CD14-positive monocyte (primary cell): ENCODE results near the gene EIF5A2. TPM values are rescaled to one million over a fixed set of nuclear protein-coding genes. Genes with fewer than 3 reads are reported as not detected.

ENCODE experiments used
- DNase-seq, 3 donors: peaks; one replicate each; pipeline ENCODE4 v3.0.0-alpha.2; 2011 to 2022
- H2AFZ ChIP-seq: 2 replicates; pipeline ENCODE4 v1.6.0; 2012; ENCODE audit warnings: mild to moderate bottlenecking, low read depth, low read length, inconsistent platforms; ENCODE audit not compliant: insufficient read depth, poor library complexity, severe bottlenecking
- H3K27ac ChIP-seq, 2 donors: 1 replicate in 1 of 2; 2 replicates in 1 of 2; pipeline ENCODE4 v1.5.1; 2012 to 2013; ENCODE audit warnings: low read length in 2 of 2, control low read depth in 1 of 2, inconsistent platforms in 1 of 2, low read depth in 1 of 2, mild to moderate bottlenecking in 1 of 2
- H3K27me3 ChIP-seq, 2 donors: one replicate each; pipeline versions ENCODE4 v1.6.0 to v1.6.1; 2011 to 2013; ENCODE audit warnings: low read length in 2 of 2; ENCODE audit not compliant: control insufficient read depth in 2 of 2, insufficient read depth in 2 of 2
- H3K36me3 ChIP-seq, 2 donors: replicated peaks in 1 of 2; 1 replicate in 1 of 2; 2 replicates in 1 of 2; pipeline versions ENCODE4 v1.5.1 to v1.6.1; 2012 to 2013; ENCODE audit warnings: low read length in 2 of 2, control low read depth in 1 of 2, inconsistent platforms in 1 of 2, mild to moderate bottlenecking in 1 of 2; ENCODE audit not compliant: insufficient read depth in 2 of 2, control insufficient read depth in 1 of 2
- H3K4me1 ChIP-seq, 2 donors: 1 replicate in 1 of 2; 2 replicates in 1 of 2; pipeline versions ENCODE4 v1.5.1 to v1.6.1; 2012 to 2013; ENCODE audit warnings: low read length in 2 of 2, control low read depth in 1 of 2, inconsistent platforms in 1 of 2, mild to moderate bottlenecking in 1 of 2, moderate library complexity in 1 of 2; ENCODE audit not compliant: insufficient read depth in 2 of 2, control insufficient read depth in 1 of 2
- H3K4me2 ChIP-seq: replicated peaks from 2 replicates; pipeline ENCODE3; 2012; ENCODE audit warnings: low read length, moderate library complexity, mild to moderate bottlenecking; ENCODE audit not compliant: poor library complexity, severe bottlenecking; ENCODE audit errors: extremely low read depth
- H3K4me3 ChIP-seq, 3 experiments: fragments of 200-600 bp in 1 of 3; sonication (generic) in 1 of 3; replicated peaks in 1 of 3; 1 replicate in 2 of 3; 2 replicates in 1 of 3; pipeline ENCODE4 v1.5.1; 2011 to 2013; ENCODE audit warnings: low read length in 3 of 3, mild to moderate bottlenecking in 3 of 3, control low read depth in 2 of 3, low read depth in 2 of 3, inconsistent platforms in 1 of 3, moderate library complexity in 1 of 3
- H3K79me2 ChIP-seq: 2 replicates; pipeline ENCODE4 v1.6.0; 2012; ENCODE audit warnings: mild to moderate bottlenecking, control low read depth, inconsistent platforms, low read length, moderate library complexity; ENCODE audit not compliant: insufficient read depth
- H3K9ac ChIP-seq: 2 replicates; pipeline ENCODE4 v1.6.0; 2017; ENCODE audit warnings: low read length, mild to moderate bottlenecking; ENCODE audit not compliant: insufficient read depth, poor library complexity, severe bottlenecking
- H3K9me3 ChIP-seq, 2 donors: replicated peaks in 1 of 2; 1 replicate in 1 of 2; 2 replicates in 1 of 2; pipeline versions ENCODE4 v1.5.1 to v1.6.1; 2012 to 2013; ENCODE audit warnings: low read length in 2 of 2, control low read depth in 1 of 2; ENCODE audit not compliant: control insufficient read depth in 1 of 2, insufficient read depth in 1 of 2
- H4K20me1 ChIP-seq: 2 replicates; pipeline ENCODE4 v1.6.0; 2012; ENCODE audit warnings: mild to moderate bottlenecking, low read length, control low read depth, moderate library complexity; ENCODE audit not compliant: insufficient read depth
- H3K27ac Mint-ChIP-seq, 7 donors: one replicate each; pipeline ENCODE4 v1.8.0; 2020; ENCODE audit warnings: mild to moderate bottlenecking in 7 of 7, mixed read lengths in 7 of 7, moderate library complexity in 6 of 7, inconsistent platforms in 2 of 7
- H3K27me3 Mint-ChIP-seq, 3 donors: one replicate each; pipeline ENCODE4 v1.8.0; 2021 to 2022; ENCODE audit warnings: low read depth in 3 of 3, mild to moderate bottlenecking in 3 of 3, mixed read lengths in 3 of 3, moderate library complexity in 3 of 3, inconsistent platforms in 1 of 3
- H3K36me3 Mint-ChIP-seq, 2 donors: one replicate each; pipeline ENCODE4 v1.8.0; 2020; ENCODE audit warnings: mixed read lengths in 2 of 2, inconsistent platforms in 1 of 2, mild to moderate bottlenecking in 1 of 2
- H3K4me1 Mint-ChIP-seq: one replicate; pipeline ENCODE4 v1.8.0; 2020; ENCODE audit warnings: mild to moderate bottlenecking, mixed read lengths
- H3K4me3 Mint-ChIP-seq, 2 donors: one replicate each; pipeline ENCODE4 v1.8.0; 2020; ENCODE audit warnings: mild to moderate bottlenecking in 2 of 2, mixed read lengths in 2 of 2, moderate library complexity in 1 of 2
- H3K9me3 Mint-ChIP-seq, 7 donors: one replicate each; pipeline ENCODE4 v1.8.0; 2020 to 2022; ENCODE audit warnings: mixed read lengths in 7 of 7, mild to moderate bottlenecking in 6 of 7, moderate library complexity in 6 of 7, inconsistent platforms in 2 of 7
- WGBS: methylation state at CpG from one replicate; pipeline ENCODE4 v1.1.5; 2013; ENCODE audit warnings: missing lambda C conversion rate; ENCODE audit not compliant: insufficient coverage; 5-methylcytosine and 5-hydroxymethylcytosine counted together
- intact Hi-C, 2 donors: fragments of 100-400 bp; cut with micrococcal nuclease; formaldehyde crosslinking; loops; one replicate each; pipeline versions ENCODE4 v1.15.0 to v1.15.1; 2023
- polyA minus RNA-seq: library from RNA; depleted of rRNA, polyadenylated mRNA; stranded (reverse); fragments of >200 nt; gene quantifications from 2 replicates; pipeline ENCODE4 v1.2.3, GENCODE V29; 2012
- polyA plus RNA-seq, 3 donors: library from polyadenylated mRNA; depleted of rRNA in 1 of 3; unstranded in 2 of 3; stranded (reverse) in 1 of 3; fragments of 300-500 nt in 2 of 3; fragments of >200 nt in 1 of 3; fragmentation: Illumina TruSeq in 2 of 3; gene quantifications; 1 replicate in 2 of 3; 2 replicates in 1 of 3; pipeline ENCODE4 v1.2.3, GENCODE V29; 2012 to 2021
- total RNA-seq, 12 experiments: library from RNA in 1 of 12; stranded (reverse) in 1 of 12; fragments of 120-200 nt in 1 of 12; gene quantifications; one replicate each; pipeline ENCODE4 v1.2.4 and lab custom pipeline; 2013 to 2026; ENCODE audit warnings: mixed read lengths in 6 of 12, inconsistent platforms in 1 of 12
- TF ChIP-seq, protein P1 (sequence below): fragments of 200-600 bp; IDR thresholded peaks from one replicate; pipeline ENCODE4 v1.8.0; 2022; ENCODE audit warnings: antibody characterized with exemption, mild to moderate bottlenecking

Gene EIF5A2
- 3.5 TPM for total RNA-seq (2013)
- polyA plus RNA-seq, result 1 to 10 TPM in 2 of 3 donors, under 1 TPM in 1; 0.49 to 5.4 (median 1.4) TPM
- 0.28 and 1.1 TPM in 2 replicates for polyA minus RNA-seq
- total RNA-seq (lab: John Stamatoyannopoulos, UW), result 1.8 to 5.7 (median 3.2) reads per million in 11 experiments

DNA sequence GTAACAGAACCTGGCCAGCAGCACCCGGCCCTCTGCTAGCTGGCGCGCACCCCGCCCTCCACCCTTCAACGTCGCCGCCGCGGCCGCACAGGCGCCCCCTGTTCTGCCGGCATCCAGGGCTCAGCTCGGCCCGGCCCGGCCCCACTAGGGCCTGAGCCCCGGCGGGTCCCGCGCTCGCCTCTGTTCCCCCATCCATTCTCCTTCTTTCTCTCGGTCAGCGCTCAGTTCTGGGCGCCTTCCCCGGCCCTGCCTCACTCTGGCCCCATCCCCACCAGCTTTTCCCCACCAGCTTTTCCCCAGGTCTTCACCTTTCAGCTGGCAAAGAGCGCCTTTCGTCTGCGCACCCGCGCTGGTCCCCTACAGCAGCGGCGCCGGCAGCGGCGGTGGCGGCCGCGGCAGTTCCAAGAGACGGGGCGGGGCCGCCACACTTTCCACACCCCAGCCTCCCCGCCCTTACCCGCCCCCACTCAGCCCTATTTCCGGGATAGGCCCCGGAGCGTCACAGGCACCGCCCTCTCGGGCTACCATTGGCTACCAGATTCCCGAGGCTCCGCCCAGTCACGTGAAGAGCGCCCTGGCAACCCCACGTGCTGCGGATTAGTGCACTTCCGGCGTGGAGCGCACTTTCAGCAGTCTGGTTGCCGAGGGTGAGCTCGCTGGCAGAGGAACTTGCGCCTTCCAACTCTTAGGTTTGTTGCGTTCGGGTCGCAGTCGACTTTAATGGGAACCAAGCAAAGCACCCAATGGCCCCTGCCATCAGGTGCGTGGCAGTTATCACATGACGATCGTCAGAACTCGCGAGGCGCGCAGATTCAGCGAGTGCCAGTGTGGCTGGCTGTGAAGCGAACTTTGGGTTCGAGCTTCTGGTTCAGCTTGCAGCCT lies at the start of gene EIF5A2:
Gene EIF5A2, minus strand, starts transcription at position 403 of the 882 bp plus-strand sequence. CDS start 831 bp downstream, outside the sequence.
- peaks cover 0 to 2% of the 10 kb centered on the region in 2 donors for H3K36me3 Mint-ChIP-seq
- H3K4me2 ChIP-seq, result peak within 1 kb of the TSS; percentile 91
- WGBS, result 15% methylated on average over 73 of the region's 73 CpGs

DNA sequence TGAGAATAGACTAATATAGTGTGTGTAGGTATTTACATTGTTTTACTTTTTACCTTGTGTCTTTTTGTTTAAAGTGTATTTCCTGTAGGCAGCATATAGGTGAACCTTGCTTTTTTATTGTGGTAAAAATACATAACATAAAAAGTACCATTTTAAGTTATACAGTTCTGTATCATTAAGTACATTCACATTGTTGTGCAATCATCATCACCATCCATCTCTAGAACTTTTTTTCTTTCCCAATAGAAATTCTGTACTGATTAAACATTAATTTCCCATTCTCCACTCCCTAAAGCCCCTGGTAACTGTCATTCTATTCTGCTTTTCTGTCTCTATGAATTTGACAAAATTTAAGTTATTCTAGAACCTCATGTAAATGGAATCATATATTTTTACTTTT lies 48.2 kb upstream of the EIF5A2 start:
- H3K36me3 Mint-ChIP-seq, result no peaks in the 10 kb centered on the region

More for the DNA sequence above, at the start of gene EIF5A2:
- intact Hi-C loops, result no loop called here
- peak; percentile 84 to 90 (median 87) for DNase-seq
- Histone ChIP-seq H3K4me3 (peak within 1 kb of the TSS; percentile 39 to 78 (median 51)), H3K9ac (peak within 1 kb of the TSS; percentile 63), H3K4me1 (peaks cover 10 to 19% of the 10 kb centered on the region in 2 donors), H3K79me2 (no peaks in the 10 kb centered on the region), H4K20me1 (no peaks in the 10 kb centered on the region), H3K27me3 (peaks cover 15 to 31% of the 10 kb centered on the region in 2 donors), H3K36me3 (no peaks in the 10 kb centered on the region), H3K9me3 (peaks cover 17 to 27% of the 10 kb centered on the region in 2 donors), H2AFZ (peak within 1 kb of the TSS; percentile 94), H3K27ac (no peak within 1 kb of the TSS)
- Mint-ChIP-seq H3K27me3 (peaks cover 30 to 48% (median 39%) of the 10 kb centered on the region in 3 donors), H3K4me1 (peaks cover 21% of the 10 kb centered on the region), H3K4me3 (peak within 1 kb of the TSS; percentile 91 to 97), H3K27ac (peak within 1 kb of the TSS in 4 of 7 donors; percentile 64 to 90 (median 78)), H3K9me3 (peaks cover 10 to 42% (median 29%) of the 10 kb centered on the region in 7 donors)
- TF ChIP-seq, protein P1, sequence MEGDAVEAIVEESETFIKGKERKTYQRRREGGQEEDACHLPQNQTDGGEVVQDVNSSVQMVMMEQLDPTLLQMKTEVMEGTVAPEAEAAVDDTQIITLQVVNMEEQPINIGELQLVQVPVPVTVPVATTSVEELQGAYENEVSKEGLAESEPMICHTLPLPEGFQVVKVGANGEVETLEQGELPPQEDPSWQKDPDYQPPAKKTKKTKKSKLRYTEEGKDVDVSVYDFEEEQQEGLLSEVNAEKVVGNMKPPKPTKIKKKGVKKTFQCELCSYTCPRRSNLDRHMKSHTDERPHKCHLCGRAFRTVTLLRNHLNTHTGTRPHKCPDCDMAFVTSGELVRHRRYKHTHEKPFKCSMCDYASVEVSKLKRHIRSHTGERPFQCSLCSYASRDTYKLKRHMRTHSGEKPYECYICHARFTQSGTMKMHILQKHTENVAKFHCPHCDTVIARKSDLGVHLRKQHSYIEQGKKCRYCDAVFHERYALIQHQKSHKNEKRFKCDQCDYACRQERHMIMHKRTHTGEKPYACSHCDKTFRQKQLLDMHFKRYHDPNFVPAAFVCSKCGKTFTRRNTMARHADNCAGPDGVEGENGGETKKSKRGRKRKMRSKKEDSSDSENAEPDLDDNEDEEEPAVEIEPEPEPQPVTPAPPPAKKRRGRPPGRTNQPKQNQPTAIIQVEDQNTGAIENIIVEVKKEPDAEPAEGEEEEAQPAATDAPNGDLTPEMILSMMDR, result no peak

More for the DNA sequence above, 48.2 kb upstream of the EIF5A2 start:
- no peak overlapping the region for H3K4me2 ChIP-seq
- Mint-ChIP-seq H3K4me1 (no peaks in the 10 kb centered on the region), H3K27ac (no peak overlapping the region), H3K9me3 (peaks cover 0 to 2% (median 0%) of the 10 kb centered on the region in 7 donors), H3K4me3 (no peak overlapping the region), H3K27me3 (peaks cover 1 to 8% (median 4%) of the 10 kb centered on the region in 3 donors)
- no peak overlapping the region for H3K27ac ChIP-seq
- H3K4me1 ChIP-seq, result no peaks in the 10 kb centered on the region
- no peak overlapping the region for H3K9ac ChIP-seq
- H4K20me1 ChIP-seq, result no peaks in the 10 kb centered on the region
- H3K27me3 ChIP-seq, result no peaks in the 10 kb centered on the region
- H3K36me3 ChIP-seq, result no peaks in the 10 kb centered on the region
- intact Hi-C loops, result no loop called here
- TF ChIP-seq, protein P1, result no peak
- no peak overlapping the region for H2AFZ ChIP-seq
- H3K9me3 ChIP-seq, result no peaks in the 10 kb centered on the region
- H3K79me2 ChIP-seq, result no peaks in the 10 kb centered on the region
- no peak for DNase-seq
- no peak overlapping the region for H3K4me3 ChIP-seq
